Mesenchymal stem cell (in vitro differentiated cells and primary cell): ENCODE data around the gene MIDN.

Experiments
- DNase-seq: peaks from one replicate; pipeline ENCODE4 v3.0.0-alpha.2; 2013
- H2AFZ ChIP-seq: one replicate; pipeline ENCODE4 v1.6.1; 2013; ENCODE audit warnings: low read depth, mild to moderate bottlenecking, control low read depth, inconsistent platforms, low read length, moderate library complexity
- H2AK5ac ChIP-seq: 2 replicates; pipeline ENCODE4 v1.6.1; 2013; ENCODE audit warnings: low read length, moderate library complexity, mild to moderate bottlenecking, inconsistent platforms; ENCODE audit not compliant: severe bottlenecking
- H2BK120ac ChIP-seq: one replicate; pipeline ENCODE4 v1.6.1; 2013; ENCODE audit warnings: low read depth, mild to moderate bottlenecking, inconsistent platforms, low read length, moderate library complexity
- H2BK12ac ChIP-seq, 2 experiments: one replicate each; pipeline ENCODE4 v1.6.1; 2013; ENCODE audit warnings: inconsistent platforms in 2 of 2, low read length in 2 of 2, mild to moderate bottlenecking in 2 of 2, moderate library complexity in 2 of 2, control low read depth in 1 of 2
- H2BK15ac ChIP-seq: one replicate; pipeline ENCODE4 v1.6.1; 2013; ENCODE audit warnings: mild to moderate bottlenecking, low read depth, inconsistent platforms; ENCODE audit not compliant: poor library complexity, severe bottlenecking
- H2BK5ac ChIP-seq: 2 replicates; pipeline ENCODE4 v1.6.1; 2013; ENCODE audit warnings: low read depth, mild to moderate bottlenecking, low read length, control low read depth, inconsistent platforms; ENCODE audit not compliant: poor library complexity, severe bottlenecking
- H3K14ac ChIP-seq, 2 experiments: one replicate each; pipeline ENCODE4 v1.6.1; 2013; ENCODE audit warnings: inconsistent platforms in 2 of 2, low read length in 2 of 2, control low read depth in 1 of 2, mild to moderate bottlenecking in 1 of 2, moderate library complexity in 1 of 2
- H3K18ac ChIP-seq, 2 experiments: one replicate each; pipeline ENCODE4 v1.6.1; 2013; ENCODE audit warnings: inconsistent platforms in 2 of 2, low read length in 2 of 2, control low read depth in 1 of 2, low read depth in 1 of 2, mild to moderate bottlenecking in 1 of 2
- H3K23ac ChIP-seq, 2 experiments: one replicate each; pipeline ENCODE4 v1.6.1; 2013; ENCODE audit warnings: inconsistent platforms in 2 of 2, low read length in 2 of 2, mild to moderate bottlenecking in 2 of 2, moderate library complexity in 2 of 2, control low read depth in 1 of 2
- H3K27ac ChIP-seq: 2 replicates; pipeline ENCODE4 v1.5.1; 2013; ENCODE audit warnings: mild to moderate bottlenecking, moderate library complexity, low read length, control low read depth, inconsistent platforms; ENCODE audit not compliant: poor library complexity, severe bottlenecking
- H3K27me3 ChIP-seq, 2 experiments: 2 replicates each; pipeline versions ENCODE4 v1.6.1 to v1.7.0; 2013; ENCODE audit warnings: low read length in 2 of 2, mild to moderate bottlenecking in 2 of 2, moderate library complexity in 2 of 2, control low read depth in 1 of 2, inconsistent platforms in 1 of 2; ENCODE audit not compliant: control insufficient read depth in 1 of 2, insufficient read depth in 1 of 2
- H3K36me3 ChIP-seq, 2 experiments: 2 replicates each; pipeline versions ENCODE4 v1.6.1 to v1.7.0; 2013; ENCODE audit warnings: low read length in 2 of 2, control low read depth in 1 of 2, inconsistent platforms in 1 of 2, low read depth in 1 of 2, mild to moderate bottlenecking in 1 of 2; ENCODE audit not compliant: insufficient read depth in 2 of 2, control insufficient read depth in 1 of 2
- H3K4ac ChIP-seq, 2 experiments: one replicate each; pipeline ENCODE4 v1.6.1; 2013; ENCODE audit warnings: inconsistent platforms in 2 of 2, low read length in 2 of 2, mild to moderate bottlenecking in 2 of 2, moderate library complexity in 2 of 2, control low read depth in 1 of 2, low read depth in 1 of 2
- H3K4me1 ChIP-seq: 2 replicates; pipeline ENCODE4 v1.6.1; 2013; ENCODE audit warnings: low read depth, low read length, control low read depth; ENCODE audit not compliant: control insufficient read depth, insufficient read depth
- H3K4me2 ChIP-seq: 2 replicates; pipeline ENCODE4 v1.6.1; 2013; ENCODE audit warnings: low read length, mild to moderate bottlenecking, inconsistent platforms; ENCODE audit not compliant: poor library complexity, severe bottlenecking
- H3K4me3 ChIP-seq, 2 experiments: 2 replicates each; pipeline versions ENCODE4 v1.5.1 to v1.7.0; 2013; ENCODE audit warnings: low read length in 2 of 2, mild to moderate bottlenecking in 2 of 2, control low read depth in 1 of 2, low read depth in 1 of 2; ENCODE audit not compliant: insufficient read depth in 1 of 2
- H3K79me1 ChIP-seq: replicated peaks from 2 replicates; pipeline ENCODE4 v1.6.1; 2013; ENCODE audit warnings: mild to moderate bottlenecking, control low read depth, low read length, inconsistent platforms; ENCODE audit not compliant: poor library complexity, severe bottlenecking
- H3K9ac ChIP-seq: 2 replicates; pipeline ENCODE4 v1.7.0; 2013; ENCODE audit warnings: mild to moderate bottlenecking, low read length, moderate library complexity
- H3K9me3 ChIP-seq: 2 replicates; pipeline ENCODE4 v1.7.0; 2013; ENCODE audit warnings: mild to moderate bottlenecking, low read length; ENCODE audit not compliant: control insufficient read depth
- H4K8ac ChIP-seq: one replicate; pipeline ENCODE4 v1.6.1; 2013; ENCODE audit warnings: inconsistent platforms, mild to moderate bottlenecking, low read length, moderate library complexity
- H4K91ac ChIP-seq: one replicate; pipeline ENCODE4 v1.6.1; 2013; ENCODE audit warnings: mild to moderate bottlenecking, low read length, inconsistent platforms
- WGBS: methylation state at CpG from one replicate; pipeline ENCODE4 v1.1.7; 2013; ENCODE audit warnings: mixed read lengths; 5-methylcytosine and 5-hydroxymethylcytosine counted together

The MIDN gene

GRCh38 chr19:1220976-1221903 is 27.1 kb upstream of the MIDN start:
- no peak overlapping the region for H2BK12ac ChIP-seq
- H3K36me3 ChIP-seq = peaks cover 29 to 84% of the 10 kb centered on the region in 2 experiments
- H3K9ac ChIP-seq = peak overlapping the region; percentile 36
- H4K91ac ChIP-seq = peak overlapping the region; percentile 58
- no peak overlapping the region for H3K14ac ChIP-seq
- no peak overlapping the region for H4K8ac ChIP-seq
- H3K27me3 ChIP-seq = no peaks in the 10 kb centered on the region
- 83% methylated on average over 37 of the region's 38 CpGs for WGBS
- H2BK15ac ChIP-seq = no peak overlapping the region
- peak overlapping the region in 1 of 2 experiments; percentile 59 for H3K4ac ChIP-seq
- DNase-seq = peak; percentile 72
- no peak overlapping the region for H3K4me3 ChIP-seq
- no peak overlapping the region for H3K27ac ChIP-seq
- H2AFZ ChIP-seq = no peak overlapping the region
- H3K79me1 ChIP-seq = peaks cover 44% of the 10 kb centered on the region
- peak overlapping the region; percentile 21 for H2AK5ac ChIP-seq
- no peak overlapping the region for H3K4me2 ChIP-seq
- no peak overlapping the region for H3K23ac ChIP-seq
- no peak overlapping the region for H2BK5ac ChIP-seq
- no peak overlapping the region for H2BK120ac ChIP-seq
- no peak overlapping the region for H3K18ac ChIP-seq
- H3K9me3 ChIP-seq = no peaks in the 10 kb centered on the region
- peaks cover 47% of the 10 kb centered on the region for H3K4me1 ChIP-seq

- no peak overlapping the region for H4K91ac ChIP-seq
- no peak for DNase-seq
- H2AFZ ChIP-seq = no peak overlapping the region
- no peak overlapping the region for H3K18ac ChIP-seq
- no peak overlapping the region for H2BK12ac ChIP-seq
- H3K27me3 ChIP-seq = no peaks in the 10 kb centered on the region
- no peaks in the 10 kb centered on the region for H3K9me3 ChIP-seq
- H3K4me3 ChIP-seq = no peak overlapping the region
- peaks cover 44% of the 10 kb centered on the region for H3K79me1 ChIP-seq
- no peak overlapping the region for H3K4me2 ChIP-seq
- peak overlapping the region; percentile 21 for H2AK5ac ChIP-seq
- H3K4ac ChIP-seq = no peak overlapping the region
- no peak overlapping the region for H4K8ac ChIP-seq
- peaks cover 29 to 88% of the 10 kb centered on the region in 2 experiments for H3K36me3 ChIP-seq
- no peak overlapping the region for H3K23ac ChIP-seq
- no peak overlapping the region for H3K14ac ChIP-seq
- H3K27ac ChIP-seq = no peak overlapping the region
- WGBS = 94% methylated on average over 22 of the region's 22 CpGs
- H3K4me1 ChIP-seq = peaks cover 45% of the 10 kb centered on the region
- H2BK120ac ChIP-seq = no peak overlapping the region
- no peak overlapping the region for H2BK15ac ChIP-seq
- no peak overlapping the region for H2BK5ac ChIP-seq
- H3K9ac ChIP-seq = peak overlapping the region; percentile 36
Observed at GRCh38 chr19:1221904-1222255, 26.5 kb upstream of the MIDN start.

- H3K9ac ChIP-seq = no peak overlapping the region
- H4K8ac ChIP-seq = no peak overlapping the region
- no peak overlapping the region for H4K91ac ChIP-seq
- H2AFZ ChIP-seq = no peak overlapping the region
- H3K27me3 ChIP-seq = no peaks in the 10 kb centered on the region
- peaks cover 44% of the 10 kb centered on the region for H3K79me1 ChIP-seq
- no peak overlapping the region for H3K27ac ChIP-seq
- no peak overlapping the region for H2BK12ac ChIP-seq
- H3K9me3 ChIP-seq = no peaks in the 10 kb centered on the region
- H3K4ac ChIP-seq = no peak overlapping the region
- WGBS = 93% methylated on average over 14 of the region's 14 CpGs
- H2BK5ac ChIP-seq = no peak overlapping the region
- H2BK15ac ChIP-seq = no peak overlapping the region
- H3K23ac ChIP-seq = no peak overlapping the region
- H3K4me2 ChIP-seq = no peak overlapping the region
- H3K14ac ChIP-seq = no peak overlapping the region
- DNase-seq = no peak
- no peak overlapping the region for H2BK120ac ChIP-seq
- H3K4me1 ChIP-seq = peaks cover 42% of the 10 kb centered on the region
- peaks cover 29 to 90% of the 10 kb centered on the region in 2 experiments for H3K36me3 ChIP-seq
- no peak overlapping the region for H2AK5ac ChIP-seq
- no peak overlapping the region for H3K4me3 ChIP-seq
- no peak overlapping the region for H3K18ac ChIP-seq
Observed at GRCh38 chr19:1222394-1222793, 26.0 kb upstream of the MIDN start.

- Histone ChIP-seq H3K4me2 (no peak overlapping the region), H3K27ac (no peak overlapping the region), H3K14ac (no peak overlapping the region), H4K91ac (peak overlapping the region; percentile 31), H4K8ac (no peak overlapping the region), H2BK120ac (no peak overlapping the region), H3K4ac (no peak overlapping the region), H3K79me1 (peaks cover 45% of the 10 kb centered on the region), H3K9ac (no peak overlapping the region), H3K27me3 (no peaks in the 10 kb centered on the region), H3K23ac (no peak overlapping the region), H2AFZ (no peak overlapping the region), H3K36me3 (peaks cover 29 to 92% of the 10 kb centered on the region in 2 experiments), H2BK5ac (no peak overlapping the region), H3K18ac (peak overlapping the region in 1 of 2 experiments; percentile 49), H2BK12ac (no peak overlapping the region), H3K4me3 (no peak overlapping the region), H2BK15ac (no peak overlapping the region), H3K4me1 (peaks cover 40% of the 10 kb centered on the region), H3K9me3 (no peaks in the 10 kb centered on the region), H2AK5ac (no peak overlapping the region)
- WGBS = 87% methylated on average over 48 of the region's 48 CpGs
- no peak for DNase-seq
Observed at GRCh38 chr19:1223018-1223855, 25.1 kb upstream of the MIDN start.
